GM23338 (cell line): ENCODE results near the gene MARK2.

Experiments
- CREB1 ChIP-seq: fragments of 250-450 bp; sonication (Bioruptor Pico); IDR thresholded peaks from 2 replicates; pipeline ENCODE4 v1.5.0; 2020; ENCODE audit warnings: low read depth, mild to moderate bottlenecking, moderate library complexity
- CTCF ChIP-seq, 2 experiments: fragments of 200-600 bp in 1 of 2; sonication (generic) in 1 of 2; conservative IDR thresholded peaks; 2 replicates each; pipeline versions ENCODE4 v1.5.1 to v1.6.1; 2016 to 2017; ENCODE audit warnings: antibody characterized with exemption in 2 of 2, low read depth in 2 of 2, mild to moderate bottlenecking in 2 of 2, moderate library complexity in 1 of 2
- ETS1 ChIP-seq: IDR thresholded peaks from 2 replicates; pipeline ENCODE4 v1.6.1; 2016; ENCODE audit warnings: antibody characterized with exemption
- EZH2 ChIP-seq: fragments of 200-600 bp; sonication (generic); IDR thresholded peaks from one replicate; pipeline ENCODE4 v1.8.0; 2017; ENCODE audit warnings: antibody characterized with exemption, mild to moderate bottlenecking, low read depth; ENCODE audit not compliant: unreplicated experiment
- EZH2phosphoT487 ChIP-seq: fragments of 200-600 bp; sonication (generic); IDR thresholded peaks from one replicate; pipeline ENCODE4 v1.8.1; 2018; ENCODE audit warnings: antibody characterized with exemption; ENCODE audit not compliant: unreplicated experiment
- JUNB ChIP-seq: IDR thresholded peaks from one replicate; pipeline ENCODE4 v1.6.1; 2016; ENCODE audit warnings: antibody characterized with exemption; ENCODE audit not compliant: unreplicated experiment
- NANOG ChIP-seq: IDR thresholded peaks from 2 replicates; pipeline ENCODE4 v1.6.1; 2016; ENCODE audit warnings: antibody characterized with exemption, borderline replicate concordance
- POLR2AphosphoS5 ChIP-seq: IDR thresholded peaks from 2 replicates; pipeline ENCODE4 v1.6.1; 2016; ENCODE audit warnings: antibody characterized with exemption, low read depth
- REST ChIP-seq: IDR thresholded peaks from one replicate; pipeline ENCODE4 v1.6.1; 2018; ENCODE audit warnings: antibody characterized with exemption; ENCODE audit not compliant: unreplicated experiment
- STAT1 ChIP-seq: IDR thresholded peaks from one replicate; pipeline ENCODE4 v1.6.1; 2016; ENCODE audit warnings: antibody characterized with exemption; ENCODE audit not compliant: unreplicated experiment
- ZNF114 ChIP-seq: fragments of 250-450 bp; sonication (Bioruptor Pico); IDR thresholded peaks from 2 replicates; pipeline ENCODE4 v1.5.0; 2020; ENCODE audit warnings: mild to moderate bottlenecking, moderate library complexity
- ZNF331 ChIP-seq: fragments of 250-450 bp; sonication (Bioruptor Pico); IDR thresholded peaks from 2 replicates; pipeline ENCODE4 v1.5.0; 2020; ENCODE audit warnings: low read depth, mild to moderate bottlenecking, moderate library complexity

- TF ChIP-seq CTCF (conservative IDR thresholded peaks at IDR 0.05; ENCODE audit: low read depth in 2 of 2), result no peak
- no peak for TF ChIP-seq POLR2AphosphoS5
- no peak for TF ChIP-seq EZH2
- no peak for TF ChIP-seq ETS1
- no peak for TF ChIP-seq REST
- no peak for TF ChIP-seq EZH2phosphoT487
- no peak for TF ChIP-seq STAT1
- TF ChIP-seq ZNF114 (CRISPR knock-in tag), result no peak
- no peak for TF ChIP-seq JUNB
- TF ChIP-seq CREB1 (CRISPR knock-in tag), result no peak
- TF ChIP-seq NANOG, result no peak
- no peak for TF ChIP-seq ZNF331 (CRISPR knock-in tag)
These were observed 5.9 kb upstream of the MARK2 start for GRCh38 chr11:63833048-63833447.
